ENCODE data around the gene NR1H2.

Gene NR1H2

GRCh38 chr19:50418176-50419021 lies 42.1 kb downstream of the NR1H2 start, which contains the start of gene SPIB:
Gene SPIB (plus strand): TSS chr19:50418938. CDS start chr19:50418963, 25 bp downstream.
- H3K4me3 ChIP-seq (ENCODE audit: extremely low read depth, insufficient read depth, low read length, poor library complexity, severe bottlenecking) = no peak within 1 kb of the TSS
- peaks cover 6% of the 10 kb centered on the region for H3K36me3 ChIP-seq (ENCODE audit: control insufficient read depth, insufficient read depth, low read length)
- 21 to 30% methylated on average over 15 to 27 of the region's 34 CpGs for WGBS, 2 experiments (ENCODE audit: insufficient coverage in 2 of 2)
- no peak within 1 kb of the TSS for H3K27ac ChIP-seq (ENCODE audit: low read depth, low read length, severe bottlenecking)
- peaks cover 11% of the 10 kb centered on the region for H3K4me1 ChIP-seq (ENCODE audit: control insufficient read depth, insufficient read depth, low read length, poor library complexity, severe bottlenecking)
- H3K9me3 ChIP-seq (ENCODE audit: control insufficient read depth, low read length) = no peaks in the 10 kb centered on the region

DNA sequence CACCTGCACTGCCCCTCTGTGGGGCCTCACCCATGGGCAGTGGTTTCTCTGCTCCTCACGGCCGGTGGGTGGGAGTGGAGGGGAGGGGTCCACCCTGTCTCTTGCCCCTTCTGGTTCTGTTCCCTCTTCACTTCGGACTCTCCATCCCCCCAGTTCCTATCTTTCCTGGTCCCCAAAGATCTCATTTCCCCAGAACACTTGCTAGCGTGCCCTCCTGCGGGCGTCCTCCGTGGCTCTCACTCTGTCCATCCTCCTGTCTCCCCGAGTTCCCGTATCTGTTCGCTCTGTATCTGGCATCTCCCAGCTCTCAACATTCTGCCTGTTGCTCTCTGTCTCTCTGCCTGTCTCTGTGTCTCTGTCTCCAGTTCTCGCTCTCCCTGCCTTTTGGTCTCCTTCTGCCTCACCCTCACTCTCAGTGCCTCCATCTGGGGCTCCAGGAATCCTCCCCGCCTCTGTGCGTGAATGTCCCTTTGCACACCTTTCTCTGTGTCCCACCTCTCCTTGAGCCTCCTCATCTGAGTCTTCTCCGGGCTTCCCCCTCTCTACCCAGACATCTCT lies 42.8 kb downstream of the NR1H2 start:
- H3K36me3 ChIP-seq (ENCODE audit: control insufficient read depth, insufficient read depth, low read length) = no peaks in the 10 kb centered on the region
- no peak overlapping the region for H3K4me3 ChIP-seq (ENCODE audit: extremely low read depth, insufficient read depth, low read length, poor library complexity, severe bottlenecking)
- H3K27ac ChIP-seq (ENCODE audit: low read depth, low read length, severe bottlenecking) = no peak overlapping the region
- H3K9me3 ChIP-seq (ENCODE audit: control insufficient read depth, low read length) = no peaks in the 10 kb centered on the region
- WGBS, 2 experiments (ENCODE audit: insufficient coverage in 2 of 2) = 8 to 11% methylated on average over 11 to 12 of the region's 14 CpGs
- peaks cover 11% of the 10 kb centered on the region for H3K4me1 ChIP-seq (ENCODE audit: control insufficient read depth, insufficient read depth, low read length, poor library complexity, severe bottlenecking)

GRCh38 chr19:50419580-50420035 lies 43.4 kb downstream of the NR1H2 start:
- WGBS, 2 experiments (ENCODE audit: insufficient coverage in 2 of 2) = 9 to 10% methylated on average over 4 of the region's 8 CpGs
- no peaks in the 10 kb centered on the region for H3K36me3 ChIP-seq (ENCODE audit: control insufficient read depth, insufficient read depth, low read length)
- no peak overlapping the region for H3K27ac ChIP-seq (ENCODE audit: low read depth, low read length, severe bottlenecking)
- no peak overlapping the region for H3K4me3 ChIP-seq (ENCODE audit: extremely low read depth, insufficient read depth, low read length, poor library complexity, severe bottlenecking)
- no peaks in the 10 kb centered on the region for H3K9me3 ChIP-seq (ENCODE audit: control insufficient read depth, low read length)
- H3K4me1 ChIP-seq (ENCODE audit: control insufficient read depth, insufficient read depth, low read length, poor library complexity, severe bottlenecking) = peaks cover 11% of the 10 kb centered on the region

DNA sequence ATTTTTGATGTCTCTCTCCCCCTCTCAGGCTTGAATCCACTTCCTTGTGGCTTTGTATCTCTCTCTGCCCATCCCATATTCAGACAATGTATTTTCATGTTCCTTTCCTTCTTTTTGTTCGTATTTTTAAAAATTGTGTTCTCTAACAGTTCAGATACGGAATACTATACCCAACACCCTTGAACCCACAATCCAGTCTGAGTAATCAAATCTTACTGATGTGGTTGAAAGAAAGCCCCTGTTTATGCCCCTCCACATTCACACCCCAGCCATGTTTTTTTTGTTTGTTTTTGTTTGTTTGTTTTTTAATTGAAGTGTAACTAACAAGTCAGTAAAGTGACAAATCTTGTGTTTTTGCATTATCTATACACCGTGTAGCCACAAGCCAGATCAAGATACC lies 43.9 kb downstream of the NR1H2 start:
- Histone ChIP-seq H3K9me3 (ENCODE audit: control insufficient read depth, low read length) (no peaks in the 10 kb centered on the region), H3K4me1 (ENCODE audit: control insufficient read depth, insufficient read depth, low read length, poor library complexity, severe bottlenecking) (peaks cover 11% of the 10 kb centered on the region), H3K4me3 (ENCODE audit: extremely low read depth, insufficient read depth, low read length, poor library complexity, severe bottlenecking) (no peak overlapping the region), H3K36me3 (ENCODE audit: control insufficient read depth, insufficient read depth, low read length) (no peaks in the 10 kb centered on the region), H3K27ac (ENCODE audit: low read depth, low read length, severe bottlenecking) (no peak overlapping the region)
- 60 to 71% methylated on average over 1 of the region's 3 CpGs for WGBS, 2 experiments (ENCODE audit: insufficient coverage in 2 of 2)

DNA sequence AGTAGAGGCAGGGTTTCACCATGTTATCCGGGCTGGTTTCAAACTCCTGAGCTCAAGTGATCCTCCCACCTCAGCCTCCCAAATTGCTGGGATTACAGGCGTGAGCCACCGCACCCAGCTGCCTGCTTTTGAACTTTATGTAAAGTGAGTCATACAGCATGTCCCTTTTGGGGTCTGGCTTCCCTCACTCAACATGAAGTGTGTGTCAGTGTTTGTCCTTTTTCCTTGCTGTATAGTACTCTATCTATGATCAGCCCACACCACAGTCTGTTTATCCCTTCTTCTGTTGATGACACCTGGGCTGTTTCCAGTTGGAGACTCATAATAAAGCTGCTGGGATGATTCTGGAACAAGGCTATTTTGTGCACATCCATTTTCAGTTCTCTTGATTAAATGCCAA lies 44.6 kb downstream of the NR1H2 start:
- Histone ChIP-seq H3K27ac (ENCODE audit: low read depth, low read length, severe bottlenecking) (no peak overlapping the region), H3K9me3 (ENCODE audit: control insufficient read depth, low read length) (no peaks in the 10 kb centered on the region), H3K4me3 (ENCODE audit: extremely low read depth, insufficient read depth, low read length, poor library complexity, severe bottlenecking) (no peak overlapping the region), H3K4me1 (ENCODE audit: control insufficient read depth, insufficient read depth, low read length, poor library complexity, severe bottlenecking) (peaks cover 11% of the 10 kb centered on the region), H3K36me3 (ENCODE audit: control insufficient read depth, insufficient read depth, low read length) (no peaks in the 10 kb centered on the region)
- 0 to 67% methylated on average over 1 to 3 of the region's 3 CpGs for WGBS, 2 experiments (ENCODE audit: insufficient coverage in 2 of 2)

- 87 to 92% methylated on average over 10 to 11 of the region's 18 CpGs for WGBS, 2 experiments (ENCODE audit: insufficient coverage in 2 of 2)
- H3K36me3 ChIP-seq (ENCODE audit: control insufficient read depth, insufficient read depth, low read length) = no peaks in the 10 kb centered on the region
- H3K9me3 ChIP-seq (ENCODE audit: control insufficient read depth, low read length) = no peaks in the 10 kb centered on the region
- H3K4me1 ChIP-seq (ENCODE audit: control insufficient read depth, insufficient read depth, low read length, poor library complexity, severe bottlenecking) = peaks cover 11% of the 10 kb centered on the region
- no peak overlapping the region for H3K4me3 ChIP-seq (ENCODE audit: extremely low read depth, insufficient read depth, low read length, poor library complexity, severe bottlenecking)
- no peak overlapping the region for H3K27ac ChIP-seq (ENCODE audit: low read depth, low read length, severe bottlenecking)
These were observed 46.4 kb downstream of the NR1H2 start for GRCh38 chr19:50422397-50423278.

DNA sequence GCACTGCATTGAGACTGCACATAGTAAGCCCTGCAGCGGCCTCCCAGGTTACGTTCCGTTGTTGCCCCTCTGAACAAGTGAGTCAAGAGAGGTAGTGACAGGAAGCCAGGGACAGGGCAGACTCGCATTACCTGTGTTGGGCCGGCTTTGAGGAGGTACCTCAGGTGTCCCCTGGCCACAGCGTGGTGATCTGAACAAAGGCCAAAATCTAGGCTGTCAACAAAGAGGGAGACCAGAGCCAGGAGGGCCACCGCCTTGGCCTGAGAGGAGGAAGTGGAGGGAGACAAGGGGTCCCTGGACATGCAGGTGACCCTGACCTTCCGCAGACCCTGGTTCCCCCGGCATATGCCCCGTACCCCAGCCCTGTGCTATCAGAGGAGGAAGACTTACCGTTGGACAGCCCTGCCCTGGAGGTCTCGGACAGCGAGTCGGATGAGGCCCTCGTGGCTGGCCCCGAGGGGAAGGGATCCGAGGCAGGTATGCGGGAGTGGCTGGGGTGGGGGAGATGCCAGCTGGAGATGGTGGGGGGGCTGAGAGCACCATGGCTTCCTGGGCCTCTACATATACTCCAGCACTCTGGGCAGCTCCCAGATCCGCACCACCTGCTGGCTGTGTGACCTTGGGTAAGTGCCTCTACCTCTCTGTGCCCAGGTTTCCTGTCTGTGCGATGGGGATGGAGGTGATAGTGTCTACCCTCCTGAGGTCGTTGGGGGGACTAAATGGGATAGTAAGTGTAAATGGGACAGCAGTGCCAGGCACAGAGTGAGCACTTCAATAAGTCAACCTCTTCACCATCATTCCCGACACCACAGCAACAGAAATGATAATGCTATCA lies 47.2 kb downstream of the NR1H2 start:
- no peaks in the 10 kb centered on the region for H3K36me3 ChIP-seq (ENCODE audit: control insufficient read depth, insufficient read depth, low read length)
- WGBS, 2 experiments (ENCODE audit: insufficient coverage in 2 of 2) = 93 to 95% methylated on average over 12 to 18 of the region's 22 CpGs
- peaks cover 8% of the 10 kb centered on the region for H3K4me1 ChIP-seq (ENCODE audit: control insufficient read depth, insufficient read depth, low read length, poor library complexity, severe bottlenecking)
- H3K9me3 ChIP-seq (ENCODE audit: control insufficient read depth, low read length) = no peaks in the 10 kb centered on the region
- no peak overlapping the region for H3K4me3 ChIP-seq (ENCODE audit: extremely low read depth, insufficient read depth, low read length, poor library complexity, severe bottlenecking)
- H3K27ac ChIP-seq (ENCODE audit: low read depth, low read length, severe bottlenecking) = no peak overlapping the region

DNA sequence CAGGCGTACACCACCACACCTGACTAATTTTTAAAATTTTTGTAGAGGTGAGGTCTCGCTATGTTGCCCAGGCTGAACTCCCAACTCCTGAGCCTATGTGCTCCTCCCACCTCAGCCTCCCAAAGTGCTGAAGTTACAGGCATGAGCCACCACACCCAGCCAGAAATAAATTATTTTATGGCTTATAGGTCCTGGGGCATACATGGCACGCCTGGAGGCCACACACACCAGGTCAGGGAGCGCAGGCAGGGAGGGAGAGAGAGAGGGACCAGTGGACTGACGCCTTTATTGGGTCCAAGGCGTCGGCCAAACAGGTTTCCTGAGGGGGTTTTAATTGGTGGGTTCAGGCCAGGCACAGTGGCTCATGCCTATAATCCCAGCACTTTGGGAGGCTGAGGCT lies 49.3 kb downstream of the NR1H2 start:
- H3K27ac ChIP-seq (ENCODE audit: low read depth, low read length, severe bottlenecking) = no peak overlapping the region
- no peaks in the 10 kb centered on the region for H3K4me1 ChIP-seq (ENCODE audit: control insufficient read depth, insufficient read depth, low read length, poor library complexity, severe bottlenecking)
- H3K4me3 ChIP-seq (ENCODE audit: extremely low read depth, insufficient read depth, low read length, poor library complexity, severe bottlenecking) = no peak overlapping the region
- WGBS, 2 experiments (ENCODE audit: insufficient coverage in 2 of 2) = 65 to 97% methylated on average over 3 to 6 of the region's 7 CpGs
- H3K9me3 ChIP-seq (ENCODE audit: control insufficient read depth, low read length) = no peaks in the 10 kb centered on the region
- H3K36me3 ChIP-seq (ENCODE audit: control insufficient read depth, insufficient read depth, low read length) = no peaks in the 10 kb centered on the region

DNA sequence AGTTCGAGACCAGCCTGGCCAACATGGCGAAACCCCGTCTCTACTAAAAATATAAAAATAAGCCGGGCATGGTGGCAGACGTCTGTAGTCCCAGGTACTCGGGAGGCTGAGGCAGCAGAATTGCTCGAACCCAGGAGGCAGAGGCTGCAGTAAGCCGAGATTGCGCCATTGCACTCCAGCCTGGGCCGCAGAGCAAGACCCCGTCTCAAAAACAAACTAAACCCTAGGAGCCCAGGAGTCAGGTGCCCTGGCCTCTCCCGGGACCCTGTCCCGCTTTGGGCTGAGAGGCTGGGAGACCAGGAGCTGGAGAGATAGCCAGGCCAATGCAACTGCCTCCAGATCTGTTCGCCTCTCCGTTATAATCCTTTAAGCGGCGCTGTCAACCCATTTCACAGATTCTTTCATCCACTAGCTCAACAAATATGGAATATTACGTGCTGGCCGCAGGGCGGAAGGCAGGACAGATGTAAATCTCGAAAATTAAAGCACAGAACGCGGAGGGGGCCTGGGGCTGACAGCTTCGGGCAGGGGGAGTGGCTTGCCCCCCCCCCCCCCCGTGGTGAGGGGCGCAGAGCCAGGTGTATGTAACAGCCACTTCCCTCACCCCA lies 51.2 kb downstream of the NR1H2 start:
- WGBS, 2 experiments (ENCODE audit: insufficient coverage in 2 of 2) = 94 to 95% methylated on average over 11 to 17 of the region's 26 CpGs

More for the DNA sequence above, 51.2 kb downstream of the NR1H2 start:
- Histone ChIP-seq H3K4me1 (ENCODE audit: control insufficient read depth, insufficient read depth, low read length, poor library complexity, severe bottlenecking) (peaks cover 1% of the 10 kb centered on the region), H3K9me3 (ENCODE audit: control insufficient read depth, low read length) (no peaks in the 10 kb centered on the region), H3K4me3 (ENCODE audit: extremely low read depth, insufficient read depth, low read length, poor library complexity, severe bottlenecking) (no peak overlapping the region), H3K36me3 (ENCODE audit: control insufficient read depth, insufficient read depth, low read length) (no peaks in the 10 kb centered on the region), H3K27ac (ENCODE audit: low read depth, low read length, severe bottlenecking) (no peak overlapping the region)
